ENCODE results near the gene VILL.

The VILL gene

GRCh38 chr3:38000965-38001455 is 10.4 kb downstream of the VILL start:
- DNase-seq (ENCODE audit: low spot score) = no peak

GRCh38 chr3:38001456-38002081 is 11.0 kb downstream of the VILL start:
- DNase-seq (ENCODE audit: low spot score) = no peak

GRCh38 chr3:38002291-38002876 is 11.8 kb downstream of the VILL start:
- DNase-seq (ENCODE audit: low spot score) = no peak

- no peak for DNase-seq (ENCODE audit: low spot score)
Measured at GRCh38 chr3:38002940-38003339, 12.4 kb downstream of the VILL start.

GRCh38 chr3:38003371-38003816 is 12.8 kb downstream of the VILL start:
- peak; percentile 74 for DNase-seq (ENCODE audit: low spot score)

GRCh38 chr3:38003817-38004414 is 13.3 kb downstream of the VILL start:
- no peak for DNase-seq (ENCODE audit: low spot score)

- DNase-seq (ENCODE audit: low spot score) = peak; percentile 80
Measured at GRCh38 chr3:38004415-38005075, 14.0 kb downstream of the VILL start.

- peak; percentile 96 for DNase-seq (ENCODE audit: low spot score)
Measured at GRCh38 chr3:38005076-38006020, 14.8 kb downstream of the VILL start.

- no peak for DNase-seq (ENCODE audit: low spot score)
Measured at GRCh38 chr3:38006031-38006430, 15.4 kb downstream of the VILL start.

- no peak for DNase-seq (ENCODE audit: low spot score)
Measured at GRCh38 chr3:38006445-38006995, 15.9 kb downstream of the VILL start.

GRCh38 chr3:38007754-38008090 is 17.1 kb downstream of the VILL start:
- no peak for DNase-seq (ENCODE audit: low spot score)

- DNase-seq (ENCODE audit: low spot score) = no peak
Measured at GRCh38 chr3:38008191-38008701, 17.7 kb downstream of the VILL start.

- no peak for DNase-seq (ENCODE audit: low spot score)
Measured at GRCh38 chr3:38008971-38009580, 18.5 kb downstream of the VILL start.

GRCh38 chr3:38009807-38010591 is 19.4 kb downstream of the VILL start:
- no peak for DNase-seq (ENCODE audit: low spot score)

GRCh38 chr3:38011111-38011510 is 20.5 kb downstream of the VILL start:
- no peak for DNase-seq (ENCODE audit: low spot score)

- no peak for DNase-seq (ENCODE audit: low spot score)
Measured at GRCh38 chr3:38015485-38015884, 24.9 kb downstream of the VILL start.

GRCh38 chr3:38015984-38016383 is 25.4 kb downstream of the VILL start:
- no peak for DNase-seq (ENCODE audit: low spot score)

GRCh38 chr3:38016410-38016809 is 25.8 kb downstream of the VILL start:
- no peak for DNase-seq (ENCODE audit: low spot score)

GRCh38 chr3:38016847-38017444 is 26.4 kb downstream of the VILL start:
- DNase-seq (ENCODE audit: low spot score) = no peak
